Pons (tissue), 1 donor: ENCODE measurements around the gene CSTPP1.

ENCODE experiments used
- DNase-seq: peaks from one replicate; pipeline ENCODE4 v3.0.0-alpha.2; 2016; ENCODE audit warnings: low spot score

The CSTPP1 gene

DNA sequence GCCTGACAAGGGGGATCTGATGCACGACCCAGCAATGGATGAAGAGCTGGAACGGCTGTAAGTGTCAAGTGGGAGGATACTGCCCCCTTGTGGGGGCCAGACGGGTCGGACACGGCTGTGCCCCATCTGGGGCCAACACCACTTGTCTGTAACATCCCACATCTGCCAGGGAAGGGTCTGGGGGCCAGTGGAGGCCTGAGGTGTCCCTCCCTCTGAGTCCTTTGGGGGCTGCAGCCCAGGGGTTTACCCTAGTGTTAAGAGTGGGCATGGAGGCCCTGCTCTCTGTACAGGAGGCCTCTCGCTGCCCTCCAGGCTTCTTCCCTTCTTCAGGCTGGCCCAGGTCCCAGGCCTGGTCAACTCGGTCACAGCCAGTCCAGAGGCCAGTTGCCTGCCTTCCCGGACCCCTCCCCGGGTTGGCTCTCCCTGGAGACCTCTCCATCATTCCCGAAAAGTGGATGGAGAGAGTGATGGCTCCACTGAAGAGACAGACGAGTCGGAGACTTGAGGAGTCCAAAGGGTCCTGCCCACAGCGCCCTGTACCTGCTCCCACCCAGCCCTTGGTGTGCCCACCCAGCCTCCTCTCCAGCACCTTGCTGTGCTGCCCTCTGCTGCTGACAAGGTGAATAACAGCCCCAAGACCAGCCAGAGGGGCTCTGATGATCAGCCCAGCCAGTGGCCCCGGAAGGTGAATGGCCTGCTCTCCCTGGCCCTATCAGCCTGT, 224.7 kb downstream of the CSTPP1 start:
- DNase-seq, result peak; percentile 81

DNA sequence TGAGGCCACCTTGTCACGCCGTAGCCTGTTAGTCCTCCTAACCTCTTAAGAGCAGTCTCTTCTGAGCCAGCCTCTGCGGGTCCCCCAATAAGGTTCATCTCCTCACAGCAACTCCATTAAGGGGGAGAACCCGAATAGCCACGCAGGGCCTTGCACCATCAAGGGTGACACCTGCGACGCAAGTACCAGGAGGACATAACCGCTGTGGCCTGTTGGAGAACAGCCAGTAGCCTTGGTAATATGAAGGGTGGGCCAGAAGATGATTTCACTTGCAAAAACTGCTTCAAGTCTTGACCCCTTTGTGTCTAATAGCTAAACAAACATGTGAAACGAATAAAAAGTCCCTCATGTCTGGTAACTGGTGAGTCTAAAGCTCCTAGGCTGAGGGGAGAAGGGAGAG, 225.3 kb downstream of the CSTPP1 start:
- no peak for DNase-seq

DNA sequence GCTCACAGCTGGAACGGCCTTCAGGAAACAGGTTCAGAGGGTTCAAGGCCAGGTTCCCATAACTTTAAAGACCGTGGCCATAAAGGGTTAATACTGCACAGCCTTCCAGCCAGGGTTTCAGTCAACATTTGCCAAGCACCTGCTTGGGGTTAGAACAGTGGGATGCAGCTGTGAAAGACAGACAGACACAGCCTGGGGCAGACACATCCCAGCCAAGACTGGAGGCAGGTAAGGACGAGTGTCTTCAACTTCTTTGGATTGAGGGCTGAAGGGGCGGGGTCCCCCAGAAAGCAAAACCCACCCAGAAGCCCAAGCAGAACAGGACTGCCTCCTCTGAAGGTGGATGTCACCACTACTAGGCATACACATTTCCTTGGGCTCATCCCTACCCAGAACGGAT, 225.9 kb downstream of the CSTPP1 start:
- DNase-seq, result no peak

DNA sequence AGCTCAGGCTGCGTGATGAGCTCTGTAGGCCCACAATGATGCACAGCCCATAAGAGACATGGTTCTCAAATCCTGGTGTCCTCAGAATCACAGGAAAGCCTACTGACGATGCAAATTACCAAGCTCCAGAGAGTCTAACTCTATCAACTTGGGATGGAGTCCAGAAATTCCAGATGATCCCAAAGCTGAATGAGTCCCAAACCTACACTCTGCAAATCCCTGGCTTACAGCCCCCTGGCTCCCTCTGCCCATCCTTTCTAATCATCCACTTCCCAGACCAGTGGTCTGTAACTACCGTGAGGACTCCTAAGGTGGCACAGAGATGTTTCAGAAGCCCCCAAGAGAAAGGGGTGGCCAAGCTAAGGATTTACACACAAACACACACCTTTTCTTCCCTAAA, 226.6 kb downstream of the CSTPP1 start:
- DNase-seq, result no peak

DNA sequence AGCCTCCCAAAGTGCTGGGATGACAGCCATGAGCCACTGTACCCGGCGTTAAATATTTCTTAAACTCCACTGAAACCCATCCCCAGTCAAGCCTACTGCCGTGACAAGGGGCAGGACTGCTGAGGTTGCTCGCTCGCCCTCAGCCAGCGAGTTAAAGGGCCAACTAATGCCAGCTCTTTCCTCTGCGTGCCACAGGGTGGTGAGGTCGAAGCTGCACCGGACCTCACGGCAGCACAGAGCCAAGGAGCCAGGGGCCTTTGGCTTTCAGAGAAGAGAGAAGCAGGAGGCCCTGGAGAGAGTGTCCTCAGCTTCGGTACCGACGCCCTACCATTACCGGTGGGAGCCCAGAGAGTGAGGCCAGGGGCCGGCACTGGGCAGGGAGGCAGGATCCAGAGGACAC, 227.3 kb downstream of the CSTPP1 start:
- no peak for DNase-seq

DNA sequence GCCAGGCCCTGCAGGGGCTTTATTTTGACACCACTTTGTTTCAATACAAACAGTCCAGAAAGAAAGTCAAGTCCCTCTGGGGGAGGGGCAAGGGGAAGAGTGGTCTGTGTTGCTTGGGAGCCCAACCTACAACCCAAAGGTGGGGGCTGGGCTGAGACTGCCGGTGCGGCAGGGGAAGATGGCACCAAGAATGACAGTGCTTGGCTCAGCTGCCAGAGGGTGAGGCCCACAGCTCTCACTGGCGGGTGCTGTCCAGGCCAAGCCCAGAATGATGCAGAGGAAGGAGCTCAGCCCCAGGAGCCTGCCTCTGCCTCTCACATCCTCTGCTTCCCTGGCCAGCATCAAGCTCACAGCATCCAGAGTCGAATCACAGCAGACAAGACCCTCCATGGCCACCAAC, 227.8 kb downstream of the CSTPP1 start:
- no peak for DNase-seq

DNA sequence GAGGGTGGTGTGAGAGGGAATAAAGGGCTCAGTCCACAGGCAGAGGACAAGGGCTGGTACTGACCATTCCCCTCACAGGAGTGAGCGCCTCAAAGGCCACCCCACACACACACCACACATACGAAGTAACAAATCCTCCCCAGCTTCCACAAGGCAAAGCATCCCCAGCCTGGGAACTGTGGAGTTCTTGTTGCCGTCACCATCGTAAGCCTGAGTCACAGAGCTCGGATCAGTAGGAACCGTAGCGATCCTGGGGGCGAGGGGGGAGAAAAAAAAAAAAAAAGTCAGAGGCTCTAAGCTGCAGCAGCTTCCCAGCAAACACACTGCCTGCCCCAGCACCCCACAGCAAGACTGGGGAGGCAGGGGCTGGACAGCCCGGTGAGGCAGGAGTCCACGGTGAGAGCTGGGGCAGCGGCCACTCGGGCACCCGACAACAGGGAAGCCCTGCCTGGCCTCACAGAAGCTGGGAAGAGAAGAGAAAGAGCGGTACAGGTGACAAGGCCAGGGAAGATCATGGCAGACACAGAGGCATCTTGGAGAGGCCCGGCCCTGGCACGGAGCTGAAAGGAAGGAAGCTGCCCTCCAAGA, 228.8 kb downstream of the CSTPP1 start:
- DNase-seq, result no peak

DNA sequence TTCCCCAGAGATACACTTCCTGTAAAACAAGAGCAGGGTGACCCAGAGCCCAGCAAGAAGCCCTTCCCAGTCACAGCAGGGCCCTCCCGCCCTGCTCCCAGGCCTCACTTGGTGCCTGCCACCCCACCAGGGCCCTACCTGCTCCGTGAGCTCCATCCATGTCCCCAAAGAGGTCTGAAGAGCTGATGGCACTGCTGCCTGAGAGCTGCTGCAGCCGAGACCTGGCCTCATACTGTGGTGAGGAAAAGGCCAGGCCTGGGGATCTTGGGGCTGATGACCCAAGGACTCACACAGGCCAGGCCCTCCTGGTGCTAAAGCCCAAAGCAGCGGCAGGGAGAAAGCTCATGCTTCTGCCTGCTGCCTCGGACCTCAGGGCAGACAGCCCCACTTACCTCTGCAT, 229.8 kb downstream of the CSTPP1 start:
- DNase-seq, result no peak

DNA sequence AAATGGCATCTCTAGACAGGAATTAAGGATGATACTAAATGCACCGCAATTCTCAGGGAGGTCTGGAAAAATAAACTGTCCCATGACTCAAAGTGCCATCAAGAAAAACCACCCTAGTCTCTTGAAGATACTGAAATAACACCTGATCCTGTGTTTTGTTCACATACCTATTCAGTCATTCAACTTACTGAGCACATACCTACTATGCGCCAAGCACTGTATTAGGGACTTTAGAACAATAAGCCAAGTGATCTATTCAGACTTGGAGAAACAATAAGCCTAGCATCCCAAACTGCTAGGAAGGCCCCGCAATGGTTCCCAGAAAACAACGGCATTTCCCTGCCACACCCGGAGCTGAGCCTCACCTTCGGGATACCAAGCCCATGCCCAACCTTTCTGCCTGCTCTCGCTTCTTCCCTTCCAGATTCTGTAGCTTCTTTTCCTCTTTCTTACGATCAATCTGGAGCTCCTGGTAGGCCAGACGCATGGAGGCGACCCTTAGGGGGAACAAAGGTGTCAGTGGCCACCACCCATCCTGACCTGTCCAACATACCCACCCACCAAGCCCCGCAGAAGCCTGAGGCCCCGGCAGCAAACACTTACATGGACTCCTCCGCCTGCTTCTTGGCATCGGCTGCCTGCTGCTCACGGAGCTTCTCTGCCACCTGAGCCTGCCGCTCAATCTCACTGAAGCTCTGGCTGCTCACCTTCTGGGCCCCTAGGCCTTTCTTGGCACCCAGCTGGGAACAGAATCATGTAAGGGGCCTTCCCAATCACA, 234.7 kb downstream of the CSTPP1 start:
- DNase-seq, result no peak

DNA sequence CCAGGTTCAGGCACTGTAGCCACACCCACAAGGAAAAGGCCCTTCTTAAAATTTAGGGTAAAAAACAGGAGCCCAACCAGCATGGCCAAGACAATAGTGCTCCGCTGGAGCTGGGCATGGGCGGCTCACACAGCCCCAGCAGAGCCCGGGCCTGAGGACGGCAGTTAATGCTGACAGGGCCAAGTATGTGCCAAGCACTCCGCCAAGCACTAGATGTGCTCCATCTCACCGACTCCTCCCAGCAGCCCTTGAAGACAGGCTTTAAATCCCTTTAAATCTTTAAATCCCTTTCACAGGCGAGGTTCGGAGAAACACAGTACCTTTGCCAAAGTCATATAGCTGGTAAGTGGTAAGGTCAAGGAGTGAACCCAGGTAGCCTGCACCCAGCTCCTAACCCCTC, 235.3 kb downstream of the CSTPP1 start:
- DNase-seq, result no peak

DNA sequence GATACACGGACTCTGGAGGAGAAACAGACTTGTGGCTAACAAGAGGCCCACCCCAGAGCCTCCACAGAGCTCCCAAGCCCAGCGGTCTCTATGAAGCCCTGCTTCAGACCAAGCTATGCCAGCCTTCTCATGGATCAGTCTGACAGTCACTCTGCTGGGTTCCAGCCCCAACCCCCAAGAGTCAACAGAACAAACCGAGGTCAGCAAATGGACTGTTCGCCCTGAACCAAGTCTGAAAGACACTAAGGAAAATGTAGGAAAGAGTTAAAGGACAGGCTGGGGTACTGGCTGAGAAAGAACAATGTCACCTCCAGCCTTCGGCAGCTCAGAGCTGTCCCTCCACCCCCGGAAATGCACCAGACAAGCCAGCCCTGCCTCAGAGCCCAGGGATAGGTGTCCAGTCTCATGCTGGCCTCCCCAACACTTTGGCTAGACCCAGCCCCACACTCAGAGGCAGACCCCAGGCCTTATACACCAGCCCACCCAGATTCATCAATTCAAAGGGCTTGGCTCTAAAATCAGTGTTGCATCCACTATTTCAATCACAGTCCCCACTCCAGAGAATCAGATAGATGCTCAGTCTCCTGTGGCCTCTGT, 236.3 kb downstream of the CSTPP1 start:
- DNase-seq, result no peak

DNA sequence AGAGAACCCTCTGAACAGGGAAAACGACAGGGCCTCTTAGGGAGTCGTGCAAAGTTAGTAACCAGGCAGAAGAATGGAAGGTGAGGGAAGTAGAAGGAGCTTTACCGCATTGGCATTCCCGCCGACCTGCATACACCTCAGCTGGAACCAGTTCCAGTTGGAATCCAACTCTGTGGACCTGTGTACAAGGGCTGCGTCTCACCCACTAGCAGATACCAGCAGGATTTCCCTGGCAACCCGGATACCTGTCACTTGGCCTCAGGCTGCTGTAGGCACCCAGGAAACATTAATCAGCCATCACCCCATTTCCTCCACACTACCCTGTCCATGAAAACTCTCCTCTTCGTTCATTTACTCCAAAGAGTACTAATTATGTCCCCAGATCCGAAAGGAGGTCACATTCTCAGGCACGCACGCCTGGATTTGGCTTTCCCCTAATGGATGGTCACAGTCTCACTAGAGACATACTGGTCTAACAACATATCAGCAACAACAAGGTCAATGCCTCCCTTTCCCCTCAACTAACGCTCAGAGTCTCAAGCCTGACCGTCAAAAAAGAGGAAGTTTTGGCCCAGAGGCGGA, 239.3 kb downstream of the CSTPP1 start:
- DNase-seq, result no peak

DNA sequence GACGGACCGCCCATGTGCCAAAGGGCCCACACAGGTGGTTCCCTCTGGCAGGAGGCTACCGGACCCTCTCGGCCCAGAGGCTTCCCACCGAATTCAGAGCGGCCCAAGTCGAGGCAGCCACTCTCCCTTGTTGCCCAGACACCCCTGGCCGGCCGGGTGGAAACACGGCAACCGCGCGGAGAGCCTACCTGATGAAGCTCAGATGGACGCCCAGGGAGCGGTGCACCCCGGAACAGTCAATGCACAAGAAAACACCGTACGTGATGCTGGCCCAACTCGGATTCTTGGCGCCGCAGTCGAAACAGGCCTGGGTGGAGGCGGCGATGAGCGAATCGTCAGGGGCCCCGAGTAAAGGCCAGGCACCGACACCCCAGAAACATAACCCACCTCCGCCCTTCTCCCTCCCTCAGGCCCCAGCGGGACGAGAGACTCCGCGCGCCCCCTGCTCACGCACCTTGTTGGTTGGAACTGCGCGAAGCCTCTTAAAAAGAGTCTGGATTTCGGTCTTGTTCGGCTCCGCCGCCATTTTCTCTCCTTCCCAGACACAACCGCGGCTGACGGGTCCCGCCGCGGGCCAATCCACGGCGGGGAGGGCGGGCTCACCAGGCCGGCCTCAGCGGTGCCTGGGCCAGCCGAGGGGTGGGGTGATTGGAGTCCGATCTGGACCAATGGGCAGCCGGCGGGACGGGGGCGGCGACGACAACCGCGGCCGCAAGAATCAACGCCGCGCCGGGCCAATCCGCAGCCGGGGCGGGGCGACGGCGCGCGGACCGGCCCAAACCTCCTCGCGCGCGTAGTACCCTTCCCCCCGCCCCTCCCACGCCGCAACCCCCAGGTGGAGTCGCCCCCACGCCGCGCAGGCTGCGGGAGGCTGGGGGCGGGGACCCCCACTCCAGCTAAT, 240.0 kb downstream of the CSTPP1 start, which contains the start of gene ARFGAP2:
Gene ARFGAP2, minus strand, starts transcription at position 552 of the 901 bp plus-strand sequence. Its CDS starts 26 bp downstream, at position 526.
- DNase-seq, result peak; percentile 95

DNA sequence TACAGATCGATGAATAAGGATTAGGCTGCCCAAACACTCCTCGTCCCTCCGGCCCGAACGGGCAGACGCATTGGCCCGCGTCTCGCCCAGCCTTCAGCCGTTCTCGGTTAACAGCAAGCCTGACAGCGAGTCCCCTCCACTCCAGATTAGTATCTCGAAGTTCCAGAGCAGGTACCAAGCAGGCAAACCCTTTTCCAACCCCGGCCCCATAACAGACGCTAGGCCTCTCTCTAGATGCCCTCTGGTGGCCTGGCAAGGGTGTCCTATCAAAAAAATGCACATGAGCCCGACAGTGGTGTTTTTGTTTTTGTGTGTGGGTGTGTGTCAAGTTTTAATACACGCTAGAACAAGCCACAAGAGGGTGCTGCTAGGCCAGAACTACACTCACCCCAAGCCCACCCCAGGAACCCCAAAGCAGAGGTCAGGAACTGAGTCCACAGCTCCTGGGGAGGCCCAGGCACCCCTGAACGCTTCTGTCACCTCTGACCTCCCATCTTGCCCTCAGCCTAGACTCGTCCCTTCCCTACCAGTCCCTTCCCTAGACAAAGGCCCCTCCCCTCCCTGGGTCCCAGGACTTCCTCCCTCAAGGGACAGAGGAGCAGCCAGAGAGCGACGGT, 240.8 kb downstream of the CSTPP1 start:
- DNase-seq, result peak; percentile 96

DNA sequence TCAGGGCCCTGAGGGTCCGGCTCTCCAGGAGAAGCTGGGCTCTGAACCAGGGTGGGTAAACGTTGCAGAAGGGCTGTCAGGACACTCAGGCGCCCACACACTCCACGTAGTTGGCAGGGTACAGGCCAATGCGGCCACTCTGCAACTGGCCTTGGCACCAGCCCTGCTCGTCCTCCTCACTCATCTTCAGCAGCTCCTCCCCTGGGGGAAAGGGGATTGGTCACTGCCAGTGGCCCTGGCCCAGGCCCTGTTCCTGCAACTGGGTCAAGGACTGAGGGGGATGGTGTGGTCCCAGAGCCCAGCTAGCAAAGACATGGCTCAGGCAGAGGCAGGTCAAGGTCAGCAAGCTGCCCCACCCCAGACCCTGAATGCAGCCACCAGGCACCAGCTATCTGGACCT, 241.3 kb downstream of the CSTPP1 start:
- DNase-seq, result no peak

DNA sequence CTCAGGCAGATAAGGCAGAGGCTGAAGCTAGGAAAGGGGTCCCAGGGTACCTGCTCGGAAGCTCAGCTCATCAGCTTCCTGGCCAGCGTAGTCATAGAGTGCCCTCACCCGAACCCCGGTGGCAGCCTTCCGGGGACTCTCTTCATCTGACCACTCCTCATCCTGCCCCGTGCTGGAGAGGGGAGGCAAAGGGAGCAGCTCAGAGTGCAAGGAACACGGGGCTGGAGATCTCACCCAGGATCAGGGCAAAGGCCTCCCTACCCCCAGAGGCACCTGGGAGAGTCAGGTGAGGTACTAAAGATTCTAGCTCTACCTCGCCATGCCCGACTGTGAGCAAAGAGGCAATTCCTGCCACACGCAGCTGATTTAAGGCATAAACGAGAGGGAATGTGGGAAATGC, 241.8 kb downstream of the CSTPP1 start:
- DNase-seq, result no peak

DNA sequence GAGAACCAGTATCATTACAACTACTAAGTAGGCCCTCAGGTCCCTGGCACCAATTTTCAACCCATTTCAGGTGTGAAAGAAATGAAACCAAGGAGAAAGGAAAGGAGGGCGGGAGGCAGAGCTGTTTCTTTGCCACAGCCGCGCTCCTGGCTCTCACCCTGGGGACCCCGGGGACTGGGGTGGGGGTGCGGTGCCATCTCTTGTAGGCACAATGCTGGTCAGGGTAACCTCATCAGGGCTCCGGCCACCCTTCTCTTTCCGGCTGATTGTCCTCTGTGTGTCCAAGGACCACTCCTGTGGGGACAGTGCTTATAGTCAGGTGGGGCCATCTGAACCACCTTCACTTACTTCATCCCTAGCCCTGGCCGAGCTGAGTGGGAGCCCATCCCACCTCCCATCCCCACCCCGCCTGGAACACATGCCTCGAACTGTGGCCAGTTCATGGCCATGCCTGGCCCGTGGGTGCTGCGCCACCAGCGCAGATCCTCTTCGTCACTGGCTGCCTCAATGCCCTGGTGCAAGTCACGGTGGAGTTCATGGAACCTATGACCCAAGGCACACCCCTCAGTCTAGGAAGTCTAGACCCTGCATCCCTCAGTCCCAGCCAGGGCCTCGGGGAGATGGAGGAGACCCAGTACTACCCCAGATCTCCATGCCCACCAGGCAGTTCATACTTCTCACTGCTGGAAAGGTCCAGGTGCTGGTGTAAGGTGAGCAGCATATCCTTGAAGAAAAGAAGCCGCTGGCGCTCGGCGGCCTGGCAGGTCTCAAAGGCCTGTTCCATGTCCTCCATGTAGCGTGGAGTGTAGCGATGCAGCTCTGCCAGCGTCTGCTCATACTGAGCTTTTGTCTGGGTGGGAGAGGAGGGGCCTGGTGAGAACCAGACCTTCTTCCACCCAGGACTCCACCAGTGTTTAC, 242.4 kb downstream of the CSTPP1 start:
- no peak for DNase-seq

DNA sequence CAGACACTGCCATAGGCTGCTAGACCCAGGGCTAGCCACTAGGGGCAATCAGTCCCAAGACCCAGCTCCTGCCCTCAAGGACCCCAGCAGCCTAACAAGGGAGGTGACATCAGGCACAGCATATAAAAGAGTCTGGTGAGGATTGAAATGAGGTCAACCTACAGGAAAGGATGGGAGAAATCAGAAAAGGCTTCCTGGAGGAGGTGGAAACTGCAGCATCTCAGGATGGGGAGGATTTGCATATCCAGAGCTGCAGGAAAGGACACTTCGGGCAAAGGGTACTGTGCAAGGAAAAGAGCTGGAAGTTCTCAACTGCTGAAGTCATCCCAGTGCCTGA, 243.1 kb downstream of the CSTPP1 start:
- peak; percentile 70 for DNase-seq

DNA sequence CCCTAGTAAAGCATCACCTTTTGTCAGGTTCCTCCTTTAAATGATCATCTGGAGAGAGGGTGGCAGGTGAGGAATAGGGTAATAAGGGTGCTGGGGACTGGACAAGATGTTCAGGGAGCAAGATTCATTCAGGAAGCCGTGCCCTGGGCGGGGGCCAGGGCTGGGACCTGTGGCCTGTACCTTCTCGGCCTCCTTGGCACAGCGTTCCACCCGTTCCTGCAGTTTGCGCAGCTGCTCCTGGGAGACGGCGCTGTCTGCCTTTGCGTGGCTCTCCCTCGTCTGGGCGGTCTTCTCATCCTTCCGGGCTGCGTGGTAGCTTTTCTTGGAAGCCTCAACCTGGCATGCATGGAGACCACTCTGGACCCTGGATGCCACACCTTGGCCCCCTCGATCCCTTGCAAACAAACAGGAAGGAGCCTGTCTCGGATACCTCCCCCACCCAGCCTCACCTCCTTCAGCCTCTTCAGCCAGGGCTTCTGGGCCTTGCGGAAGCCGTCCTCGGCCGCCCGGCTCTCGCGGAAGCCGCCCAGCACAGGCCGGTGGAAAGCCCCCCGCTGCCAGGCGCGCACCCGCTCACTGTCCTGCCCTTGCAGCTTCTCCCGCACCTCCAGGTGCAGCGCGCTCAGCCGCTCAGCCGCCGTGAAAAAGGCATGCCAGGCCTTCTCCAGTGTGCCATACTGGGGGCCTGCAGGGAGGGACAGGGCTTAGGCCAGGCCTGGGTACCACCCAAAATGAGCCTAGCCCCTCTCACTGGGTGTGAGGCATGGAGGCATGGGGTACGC, 243.6 kb downstream of the CSTPP1 start:
- DNase-seq, result no peak
